ENCODE measurements around the gene RBM11. TPM values are rescaled to one million over a fixed set of nuclear protein-coding genes. Genes with fewer than 3 reads are reported as not detected.

The RBM11 gene
- total RNA-seq, 1 donor from 2014 or later = 0.26 TPM

DNA sequence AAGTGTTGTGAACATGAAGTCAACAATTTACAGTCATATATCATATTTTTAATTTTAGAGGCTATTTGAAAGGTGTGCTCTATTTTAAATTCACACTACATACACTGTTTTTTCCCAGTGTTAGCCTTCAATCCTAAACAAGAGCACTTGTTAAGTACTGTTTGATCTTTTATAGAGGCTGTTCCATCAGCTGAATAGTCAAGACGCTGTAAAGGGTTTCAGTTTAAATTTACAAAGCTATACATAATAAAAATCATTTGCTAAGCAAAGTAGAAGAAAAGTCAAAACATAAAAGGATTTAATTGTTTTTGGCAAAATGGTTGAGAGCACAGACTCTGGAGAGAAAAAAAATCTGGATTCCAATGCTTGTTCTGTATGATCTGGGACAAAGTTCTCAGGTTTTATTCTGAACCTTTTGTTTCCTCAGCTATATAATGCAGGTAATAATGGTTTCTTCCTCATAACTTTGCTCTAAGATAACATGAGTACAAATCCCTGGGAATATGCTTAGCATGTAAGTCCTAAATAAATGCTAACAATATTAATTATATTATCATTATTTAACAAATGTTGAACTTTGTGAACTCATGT, 44.3 kb downstream of the RBM11 start:
- no peaks in the 10 kb centered on the region for H3K27me3 ChIP-seq (ENCODE audit: control insufficient read depth, insufficient read depth, low read length)
- DNase-seq (ENCODE audit: low read depth) = no peak
- no peak overlapping the region for H3K4me3 ChIP-seq (ENCODE audit: low read depth, low read length)
- TF ChIP-seq, protein P1, sequence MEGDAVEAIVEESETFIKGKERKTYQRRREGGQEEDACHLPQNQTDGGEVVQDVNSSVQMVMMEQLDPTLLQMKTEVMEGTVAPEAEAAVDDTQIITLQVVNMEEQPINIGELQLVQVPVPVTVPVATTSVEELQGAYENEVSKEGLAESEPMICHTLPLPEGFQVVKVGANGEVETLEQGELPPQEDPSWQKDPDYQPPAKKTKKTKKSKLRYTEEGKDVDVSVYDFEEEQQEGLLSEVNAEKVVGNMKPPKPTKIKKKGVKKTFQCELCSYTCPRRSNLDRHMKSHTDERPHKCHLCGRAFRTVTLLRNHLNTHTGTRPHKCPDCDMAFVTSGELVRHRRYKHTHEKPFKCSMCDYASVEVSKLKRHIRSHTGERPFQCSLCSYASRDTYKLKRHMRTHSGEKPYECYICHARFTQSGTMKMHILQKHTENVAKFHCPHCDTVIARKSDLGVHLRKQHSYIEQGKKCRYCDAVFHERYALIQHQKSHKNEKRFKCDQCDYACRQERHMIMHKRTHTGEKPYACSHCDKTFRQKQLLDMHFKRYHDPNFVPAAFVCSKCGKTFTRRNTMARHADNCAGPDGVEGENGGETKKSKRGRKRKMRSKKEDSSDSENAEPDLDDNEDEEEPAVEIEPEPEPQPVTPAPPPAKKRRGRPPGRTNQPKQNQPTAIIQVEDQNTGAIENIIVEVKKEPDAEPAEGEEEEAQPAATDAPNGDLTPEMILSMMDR (IDR thresholded peaks at IDR 0.05; ENCODE audit: insufficient read depth, low read length, severe bottlenecking) = no peak
- no peak for FAIRE-seq
- no peaks in the 10 kb centered on the region for H3K36me3 ChIP-seq (ENCODE audit: control insufficient read depth, insufficient read depth, low read length)

DNA sequence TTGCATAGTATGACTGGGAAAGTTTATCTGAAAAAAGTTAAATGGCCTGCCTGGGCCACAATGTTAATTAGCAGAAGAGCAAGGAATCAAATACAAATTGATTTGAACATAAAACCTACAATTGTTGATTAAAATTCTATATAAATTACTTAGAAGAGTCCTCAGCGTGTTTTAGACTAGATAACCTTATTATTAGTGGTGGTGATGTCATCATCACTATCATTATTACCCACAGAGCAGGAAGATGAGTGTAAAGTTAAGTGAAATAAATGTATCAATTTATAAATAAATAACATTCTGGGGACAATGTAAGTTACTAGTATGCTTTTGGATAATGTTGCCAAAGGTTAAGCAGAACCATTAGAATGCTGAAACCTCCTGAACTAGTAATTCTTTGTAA, 46.1 kb downstream of the RBM11 start:
- no peak overlapping the region for H3K4me3 ChIP-seq (ENCODE audit: low read depth, low read length)
- H3K27me3 ChIP-seq (ENCODE audit: control insufficient read depth, insufficient read depth, low read length) = no peaks in the 10 kb centered on the region

DNA sequence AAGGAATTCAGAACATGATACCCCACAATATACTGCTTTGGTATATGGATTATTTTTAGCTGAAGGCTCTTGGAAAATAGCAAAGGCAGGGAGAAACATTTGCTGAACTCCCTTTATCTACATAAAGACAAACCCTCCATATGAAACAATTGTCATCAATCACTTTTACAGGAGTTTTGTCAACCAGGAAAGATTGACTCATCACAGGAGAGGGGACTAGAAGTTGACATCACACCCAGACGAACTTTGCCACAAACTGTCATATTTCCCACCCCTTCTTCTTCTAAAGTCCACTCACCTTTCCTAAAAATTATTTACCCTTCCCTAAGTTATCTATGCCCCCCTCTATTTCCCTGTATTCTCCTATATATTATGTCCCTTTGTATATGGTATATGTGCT, 47.9 kb downstream of the RBM11 start:
- no peaks in the 10 kb centered on the region for H3K27me3 ChIP-seq (ENCODE audit: control insufficient read depth, insufficient read depth, low read length)
- no peak for DNase-seq (ENCODE audit: low read depth)
- TF ChIP-seq, protein P1 (IDR thresholded peaks at IDR 0.05; ENCODE audit: insufficient read depth, low read length, severe bottlenecking) = no peak
- no peaks in the 10 kb centered on the region for H3K36me3 ChIP-seq (ENCODE audit: control insufficient read depth, insufficient read depth, low read length)
- no peak overlapping the region for H3K4me3 ChIP-seq (ENCODE audit: low read depth, low read length)
- no peak for FAIRE-seq

More for the DNA sequence above, 46.1 kb downstream of the RBM11 start:
- DNase-seq (ENCODE audit: low read depth) (no peak), FAIRE-seq (no peak)
- H3K36me3 ChIP-seq (ENCODE audit: control insufficient read depth, insufficient read depth, low read length) = no peaks in the 10 kb centered on the region
- TF ChIP-seq, protein P1 (IDR thresholded peaks at IDR 0.05; ENCODE audit: insufficient read depth, low read length, severe bottlenecking) = no peak

DNA sequence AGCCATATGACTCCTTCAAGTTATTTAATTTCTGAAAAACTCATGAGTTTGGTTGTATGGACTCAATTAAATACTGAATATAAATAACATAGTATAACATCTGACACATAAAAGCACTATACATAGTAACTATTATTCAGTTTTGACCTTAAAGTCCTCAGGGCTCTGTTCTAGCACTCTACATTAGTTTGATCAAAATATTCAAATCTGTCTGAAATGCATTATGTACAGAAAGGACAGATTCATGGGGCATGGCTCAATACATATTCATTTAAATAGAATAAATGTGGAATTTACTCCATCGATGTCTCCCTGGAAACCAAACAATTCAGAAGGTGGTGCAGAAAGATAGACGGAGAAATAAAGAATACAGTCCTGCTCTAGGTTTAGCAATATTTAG, 49.1 kb downstream of the RBM11 start:
- FAIRE-seq (no peak), DNase-seq (ENCODE audit: low read depth) (no peak)
- Histone ChIP-seq H3K36me3 (ENCODE audit: control insufficient read depth, insufficient read depth, low read length) (no peaks in the 10 kb centered on the region), H3K4me3 (ENCODE audit: low read depth, low read length) (no peak overlapping the region), H3K27me3 (ENCODE audit: control insufficient read depth, insufficient read depth, low read length) (no peaks in the 10 kb centered on the region)
- TF ChIP-seq, protein P1 (IDR thresholded peaks at IDR 0.05; ENCODE audit: insufficient read depth, low read length, severe bottlenecking) = no peak

DNA sequence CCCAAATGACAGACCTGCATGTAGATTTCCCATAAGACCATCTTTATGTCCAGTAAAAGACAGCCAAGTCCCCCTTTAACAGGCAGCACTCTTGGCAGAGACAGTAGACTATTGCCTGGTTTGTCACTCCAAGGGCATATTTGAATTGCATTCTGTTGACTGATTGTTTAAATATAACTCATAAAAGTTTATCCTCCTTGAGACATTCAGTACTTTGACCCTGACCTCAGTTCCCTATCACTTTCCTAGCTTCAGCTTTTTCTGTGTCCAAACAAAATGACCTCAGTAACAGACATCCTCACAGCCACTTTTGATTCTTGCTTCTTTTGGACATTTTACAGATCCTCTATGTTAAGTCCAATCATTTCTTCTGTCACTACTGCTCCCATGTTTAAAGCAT, 51.1 kb downstream of the RBM11 start:
- FAIRE-seq (no peak), DNase-seq (ENCODE audit: low read depth) (no peak)
- H3K27me3 ChIP-seq (ENCODE audit: control insufficient read depth, insufficient read depth, low read length) = no peaks in the 10 kb centered on the region
- no peak overlapping the region for H3K4me3 ChIP-seq (ENCODE audit: low read depth, low read length)
- no peaks in the 10 kb centered on the region for H3K36me3 ChIP-seq (ENCODE audit: control insufficient read depth, insufficient read depth, low read length)
- TF ChIP-seq, protein P1 (IDR thresholded peaks at IDR 0.05; ENCODE audit: insufficient read depth, low read length, severe bottlenecking) = no peak

DNA sequence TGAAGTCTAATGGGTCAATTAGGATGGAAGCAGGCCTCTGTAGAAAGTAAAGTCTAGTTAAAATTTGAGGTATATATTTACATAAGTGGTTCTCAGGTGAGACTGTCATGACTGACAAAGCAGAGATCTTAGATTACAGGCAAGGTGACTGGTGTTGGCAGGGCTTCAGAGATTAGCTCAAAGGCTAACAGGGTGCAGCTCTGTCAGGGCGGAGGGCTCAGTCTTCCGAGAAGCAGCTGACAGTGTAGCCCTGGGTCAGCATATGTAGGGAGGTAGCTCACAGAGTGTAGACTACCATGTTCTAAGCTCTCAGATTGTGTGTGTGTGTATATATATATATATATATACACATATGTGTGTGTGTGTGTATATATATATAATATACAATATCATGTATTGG, 54.7 kb downstream of the RBM11 start:
- H3K27me3 ChIP-seq (ENCODE audit: control insufficient read depth, insufficient read depth, low read length) = no peaks in the 10 kb centered on the region
- no peak overlapping the region for H3K4me3 ChIP-seq (ENCODE audit: low read depth, low read length)
- DNase-seq (ENCODE audit: low read depth) (no peak), FAIRE-seq (no peak)
- H3K36me3 ChIP-seq (ENCODE audit: control insufficient read depth, insufficient read depth, low read length) = no peaks in the 10 kb centered on the region
- TF ChIP-seq, protein P1 (IDR thresholded peaks at IDR 0.05; ENCODE audit: insufficient read depth, low read length, severe bottlenecking) = no peak
